ENCODE data around the gene PTGER2.
A peak's percentile ranks its signal among the peaks of the same experiment; 100 is the strongest.

Gene PTGER2

GRCh38 chr14:52305014-52305413 is 9.1 kb upstream of the PTGER2 start:
- DNase-seq (ENCODE audit: low read depth), result no peak

DNA sequence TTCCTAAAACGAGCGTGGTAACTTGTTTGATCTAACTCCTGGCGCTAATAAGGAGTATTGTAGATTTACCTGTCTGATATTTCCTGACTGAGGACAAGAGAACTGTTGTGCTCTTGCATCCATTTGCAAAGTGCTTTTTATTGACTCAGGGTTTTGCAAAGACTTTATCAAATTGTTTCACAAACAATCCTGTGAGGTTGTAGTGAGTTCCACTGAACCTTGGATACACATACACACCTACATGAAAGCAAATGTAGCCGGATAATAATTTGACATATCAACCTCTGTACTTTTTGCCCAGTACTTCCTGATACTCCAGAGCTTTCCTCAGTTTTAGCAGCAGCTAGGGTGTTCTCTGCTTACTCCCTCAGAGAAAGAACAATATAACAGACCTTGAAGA is 6.7 kb upstream of the PTGER2 start:
- DNase-seq (ENCODE audit: low read depth), result no peak

- DNase-seq (ENCODE audit: low read depth), result no peak
Observed at GRCh38 chr14:52307905-52308304, 6.2 kb upstream of the PTGER2 start.

DNA sequence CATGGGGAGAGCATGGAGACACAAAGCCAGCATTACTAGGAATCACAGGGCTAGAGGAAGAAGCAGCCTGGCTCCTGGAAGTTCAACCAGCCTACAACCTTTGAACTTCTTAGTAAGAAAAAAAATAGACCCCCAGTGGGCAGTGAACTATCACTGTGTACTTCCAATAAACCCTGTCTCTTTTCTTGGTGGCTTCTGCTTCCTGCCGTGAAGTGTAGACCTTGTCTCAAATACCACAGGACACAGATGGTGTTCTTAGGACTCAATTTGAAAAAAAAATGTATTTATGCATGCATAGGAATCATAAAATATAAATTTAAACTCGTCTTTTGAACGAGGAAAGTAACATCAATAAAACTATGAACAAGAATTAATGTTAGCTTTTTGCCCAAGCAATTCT is 3.6 kb upstream of the PTGER2 start:
- DNase-seq (ENCODE audit: low read depth), result no peak

DNA sequence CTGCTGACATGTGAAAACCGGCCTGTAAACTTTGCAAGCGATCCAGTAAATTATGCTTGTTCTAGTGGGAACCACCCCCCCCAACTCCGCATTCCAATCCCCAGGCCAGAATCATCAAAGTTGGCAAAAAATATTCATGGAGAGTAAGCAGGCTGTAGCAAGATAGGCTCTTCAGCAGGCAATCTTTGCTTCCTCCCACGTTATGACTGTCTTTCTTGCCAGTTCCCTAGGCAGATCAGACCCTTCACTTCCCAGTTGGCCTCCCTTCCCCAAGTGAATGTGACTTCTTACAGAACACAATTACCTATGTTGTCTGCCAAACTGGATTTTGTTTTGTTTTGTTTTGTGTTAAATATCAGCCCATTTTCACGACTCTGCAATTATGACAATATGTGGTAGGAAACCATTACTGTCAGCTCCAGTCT is 1.2 kb upstream of the PTGER2 start:
- no peak for DNase-seq (ENCODE audit: low read depth)

DNA sequence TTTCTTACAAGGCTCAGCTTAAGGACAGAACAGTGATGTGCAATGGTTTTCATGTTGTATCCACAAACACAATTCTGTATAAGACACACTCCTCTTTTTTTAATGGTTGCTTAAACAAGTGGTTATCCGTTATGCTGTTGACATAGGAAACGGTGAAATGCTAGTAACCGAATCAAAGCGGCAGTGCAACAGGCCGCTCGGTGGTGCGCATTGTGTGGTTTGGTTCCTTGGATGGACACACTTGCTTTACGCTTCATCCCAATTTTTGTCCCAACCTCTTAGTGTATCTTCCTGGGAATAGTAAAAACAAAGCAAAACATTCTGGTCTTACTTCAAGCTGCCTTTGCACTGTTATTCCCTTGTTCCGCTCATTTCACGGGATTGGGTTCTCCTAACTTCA is 650 bp upstream of the PTGER2 start:
- DNase-seq (ENCODE audit: low read depth), result no peak

GRCh38 chr14:52314595-52315354 is 663 bp downstream of the PTGER2 start:
- DNase-seq (ENCODE audit: low read depth), result peak; percentile 35

GRCh38 chr14:52315355-52315718 is 1.2 kb downstream of the PTGER2 start:
- no peak for DNase-seq (ENCODE audit: low read depth)

DNA sequence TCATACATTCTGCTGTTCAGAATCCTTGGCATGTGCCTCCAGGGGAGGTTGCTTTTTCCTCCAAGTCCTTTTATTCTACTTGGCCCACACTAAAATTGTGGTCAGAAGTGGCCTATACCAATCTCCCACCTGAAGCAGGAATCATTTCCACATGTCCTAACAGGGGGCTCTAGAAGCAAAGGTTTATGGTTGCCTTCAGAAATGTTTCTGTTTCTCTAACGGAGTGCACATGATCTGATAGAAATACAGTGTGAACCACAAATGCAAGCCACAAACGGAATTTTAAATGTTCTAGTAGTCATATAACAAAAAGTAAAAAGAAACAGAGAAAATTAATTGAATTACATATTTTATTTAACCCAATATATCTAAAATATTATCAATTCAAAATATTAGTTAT is 4.0 kb downstream of the PTGER2 start:
- no peak for DNase-seq (ENCODE audit: low read depth)

DNA sequence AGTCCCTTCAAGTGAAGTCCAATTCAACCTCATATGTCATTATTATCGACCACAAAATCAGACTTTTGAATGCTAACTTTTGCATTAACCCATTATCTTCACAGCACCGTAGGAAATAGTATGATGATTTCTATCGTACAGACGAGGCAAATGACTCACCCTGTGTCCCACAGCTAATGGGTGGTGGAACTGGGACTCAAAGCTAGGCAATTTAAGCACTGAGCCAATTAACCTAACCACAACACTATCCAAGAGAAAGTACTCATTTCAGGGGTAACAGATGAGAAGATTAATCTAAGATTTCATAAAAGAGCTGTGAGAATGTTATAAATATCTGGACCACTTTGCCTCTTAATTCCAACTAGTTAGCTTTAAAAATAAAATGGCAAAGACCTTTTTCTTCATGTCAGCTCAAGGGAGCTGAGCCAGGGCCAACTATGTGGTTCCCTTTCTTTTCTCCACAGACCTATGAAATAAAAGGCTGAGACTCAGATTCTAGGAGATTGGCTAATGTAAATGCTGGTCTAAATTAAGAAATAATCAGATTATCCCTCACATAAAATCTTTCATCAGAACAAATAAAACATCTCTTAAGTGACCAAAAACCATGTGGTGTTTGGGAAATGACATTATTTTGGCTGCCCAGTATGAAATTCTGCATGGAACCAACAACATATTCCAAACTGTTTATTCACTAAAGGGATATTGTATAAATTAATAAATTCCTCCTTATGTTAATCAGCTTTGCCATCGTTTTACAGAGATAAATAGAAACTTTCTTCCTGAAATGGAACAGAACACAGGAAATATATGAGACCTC is 4.9 kb downstream of the PTGER2 start:
- DNase-seq (ENCODE audit: low read depth), result no peak

DNA sequence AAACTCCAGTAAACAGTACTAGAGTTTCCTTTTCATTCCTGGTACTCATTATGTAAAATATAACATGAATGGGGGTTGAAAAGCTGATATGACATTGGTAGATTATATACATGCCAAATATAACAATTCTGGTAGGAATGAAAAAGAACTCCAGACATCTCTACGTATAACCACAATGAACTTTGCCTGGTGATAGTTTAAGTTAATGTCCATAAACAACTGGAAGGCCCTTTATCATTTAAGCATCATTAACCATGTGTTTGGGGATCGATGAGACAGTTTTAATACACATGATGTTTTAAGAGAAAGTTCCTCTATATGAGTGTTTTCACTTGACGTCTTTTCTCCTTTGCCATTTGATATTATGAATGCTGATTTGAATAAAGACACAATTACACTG is 5.8 kb downstream of the PTGER2 start:
- DNase-seq (ENCODE audit: low read depth), result no peak

GRCh38 chr14:52325126-52325525 is 11.0 kb downstream of the PTGER2 start:
- no peak for DNase-seq (ENCODE audit: low read depth)

GRCh38 chr14:52325630-52326029 is 11.5 kb downstream of the PTGER2 start:
- DNase-seq (ENCODE audit: low read depth), result no peak

- DNase-seq (ENCODE audit: low read depth), result peak; percentile 57
Observed at GRCh38 chr14:52327374-52328226, 13.5 kb downstream of the PTGER2 start.

GRCh38 chr14:52328276-52328675 is 14.2 kb downstream of the PTGER2 start:
- peak; percentile 91 for DNase-seq (ENCODE audit: low read depth)

DNA sequence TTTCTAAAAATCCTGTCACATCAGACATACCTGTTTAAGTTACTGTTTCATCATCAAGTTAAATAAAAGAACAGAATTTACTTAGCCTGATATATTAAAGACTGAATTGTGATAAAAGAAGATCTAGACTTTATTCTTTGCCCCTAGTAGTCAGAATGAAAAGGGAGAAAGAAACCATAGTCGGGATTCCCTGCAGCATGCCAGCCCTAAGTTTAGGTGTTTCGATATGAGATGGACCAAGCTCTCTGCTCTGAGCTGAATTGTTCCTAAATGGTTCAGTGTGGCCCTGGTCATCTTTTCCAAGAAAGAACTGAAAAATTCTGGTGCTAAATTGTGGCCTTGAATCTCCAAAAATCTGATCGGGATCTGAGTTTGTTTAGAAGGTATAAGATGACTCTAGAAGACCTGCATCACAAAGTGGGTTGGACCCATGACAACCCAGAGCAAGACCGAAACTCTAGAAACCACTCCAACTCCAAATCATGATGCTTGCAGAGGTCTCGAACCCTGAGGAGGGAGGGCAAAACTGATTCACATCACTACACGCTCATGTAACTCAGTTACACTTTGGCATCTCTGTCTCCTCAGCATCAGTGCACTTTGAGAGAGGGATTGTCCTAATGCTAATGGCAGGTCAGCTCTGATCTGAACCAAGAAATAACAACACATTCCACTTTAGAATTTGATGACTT is 15.7 kb downstream of the PTGER2 start:
- no peak for DNase-seq (ENCODE audit: low read depth)

- DNase-seq (ENCODE audit: low read depth), result no peak
Observed at GRCh38 chr14:52332269-52332668, 18.2 kb downstream of the PTGER2 start.

- DNase-seq (ENCODE audit: low read depth), result no peak
Observed at GRCh38 chr14:52333108-52333507, 19.0 kb downstream of the PTGER2 start.

DNA sequence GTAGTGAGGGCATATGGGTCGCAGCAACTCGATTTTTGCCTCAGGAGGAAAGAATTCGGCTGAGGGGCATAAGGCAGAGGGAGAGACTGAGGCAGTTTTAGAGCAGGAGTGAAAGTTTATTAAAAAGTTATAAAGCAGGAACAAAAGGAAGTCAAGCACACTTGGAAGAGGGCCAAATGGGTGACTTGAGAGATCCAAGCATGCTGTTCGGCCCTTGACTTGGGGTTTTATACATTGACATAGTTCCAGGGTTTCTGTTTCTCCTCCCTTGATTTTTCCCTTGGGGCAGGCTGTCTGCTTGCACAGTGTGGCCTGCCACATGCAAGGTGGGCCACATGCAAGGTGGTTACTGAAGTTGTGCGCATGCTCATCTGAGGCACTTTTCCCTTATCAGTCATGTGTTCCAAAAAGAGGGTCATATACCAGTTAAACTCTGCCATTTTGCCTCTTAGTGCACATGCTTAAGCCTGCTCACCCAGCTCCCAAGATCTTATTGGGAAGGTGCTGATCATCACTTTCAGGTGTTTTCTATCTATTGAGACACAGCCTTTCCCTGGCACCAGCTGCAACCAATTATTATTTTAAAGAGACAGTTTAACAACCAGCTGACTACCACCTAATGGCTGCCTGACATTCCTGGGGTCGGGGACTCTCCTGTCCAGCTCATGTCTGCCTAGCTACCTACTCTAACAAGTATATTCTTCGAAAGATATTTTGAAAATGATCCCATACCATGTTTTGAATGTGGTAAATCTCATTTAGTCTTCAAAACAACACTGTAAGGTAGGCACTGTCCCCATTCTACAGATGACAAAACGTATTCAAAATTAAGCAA is 19.9 kb downstream of the PTGER2 start:
- DNase-seq (ENCODE audit: low read depth), result no peak

DNA sequence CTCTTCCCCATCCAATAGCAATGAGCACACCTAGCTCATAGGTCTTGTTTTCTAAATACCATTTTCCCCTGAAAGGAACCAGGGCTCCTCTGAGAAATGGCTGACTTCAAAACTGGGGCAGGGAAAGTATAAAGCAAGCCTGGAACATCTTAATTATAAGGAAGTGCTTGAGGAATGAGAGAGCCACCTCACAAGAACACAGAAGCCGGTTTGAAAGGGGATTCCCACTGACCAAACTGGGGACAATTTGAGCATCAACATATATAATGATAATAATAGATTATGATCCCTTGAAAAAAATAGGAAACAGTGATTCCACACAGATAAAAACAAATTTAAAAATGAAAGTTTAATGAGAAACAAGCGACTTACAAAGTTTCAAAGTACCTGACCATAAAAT is 22.1 kb downstream of the PTGER2 start:
- no peak for DNase-seq (ENCODE audit: low read depth)

DNA sequence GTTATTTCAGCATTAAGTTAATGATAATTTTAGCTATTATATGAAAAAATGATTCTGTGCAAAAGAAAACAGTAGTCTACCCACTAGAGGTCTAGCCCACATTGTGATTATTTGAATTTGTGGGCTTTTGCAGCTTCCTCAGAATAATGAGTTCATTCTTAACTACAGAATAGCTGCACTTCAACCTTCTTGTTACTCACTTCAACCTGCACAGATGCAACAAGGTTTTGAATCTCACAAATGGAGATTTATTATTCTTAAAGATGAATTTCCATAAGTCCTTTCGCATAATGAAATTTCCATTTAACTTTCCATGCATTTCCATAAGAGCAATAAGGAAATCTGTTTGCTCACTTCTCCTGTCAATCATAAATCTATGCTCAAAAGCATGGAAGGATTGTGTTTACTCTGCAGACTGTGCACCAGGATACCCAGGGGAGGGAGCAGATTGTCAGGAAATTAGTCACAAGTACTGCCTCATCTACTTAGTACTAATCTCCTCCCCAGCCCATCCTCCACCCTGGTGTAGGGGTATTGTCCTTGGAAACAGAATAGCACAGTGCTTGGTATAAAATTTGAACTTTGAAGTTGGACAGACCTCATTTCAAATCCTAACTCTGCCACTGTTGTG is 24.1 kb downstream of the PTGER2 start:
- peak; percentile 76 for DNase-seq (ENCODE audit: low read depth)

All from ELR (cell line).